ENCODE results near the gene CDH7.

The CDH7 gene

DNA sequence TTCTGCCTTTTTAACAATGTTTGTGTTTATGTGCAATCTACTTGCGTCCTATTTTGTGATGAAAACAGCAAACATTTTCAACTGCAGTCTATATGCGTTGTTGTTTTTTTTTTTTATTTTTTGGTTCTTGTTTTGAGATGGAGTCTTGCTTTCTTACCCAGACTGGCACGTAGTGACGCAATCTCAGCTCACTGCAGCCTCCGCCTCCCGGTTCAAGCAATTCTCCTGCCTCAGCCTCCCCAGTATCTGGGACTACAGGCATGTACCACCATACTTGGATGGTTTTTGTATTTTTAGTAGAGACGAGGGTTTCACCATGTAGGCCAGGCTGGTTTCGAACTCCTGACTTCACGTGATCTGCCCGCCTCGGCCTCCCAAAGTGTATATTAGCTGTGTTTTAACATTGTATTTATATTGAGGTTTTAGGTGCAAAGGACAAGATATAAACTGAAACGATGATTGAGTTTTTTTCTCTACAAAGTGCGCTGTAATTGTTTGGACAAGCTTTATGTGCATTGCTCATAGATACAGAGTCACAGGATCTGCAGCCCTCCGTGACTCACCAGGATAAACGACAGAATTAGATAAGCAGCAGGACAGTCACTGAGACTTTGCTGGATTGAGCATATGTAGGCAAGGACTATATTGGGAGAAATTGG lies 17.4 kb downstream of the CDH7 start:
- DNase-seq (ENCODE audit: low spot score) = no peak

DNA sequence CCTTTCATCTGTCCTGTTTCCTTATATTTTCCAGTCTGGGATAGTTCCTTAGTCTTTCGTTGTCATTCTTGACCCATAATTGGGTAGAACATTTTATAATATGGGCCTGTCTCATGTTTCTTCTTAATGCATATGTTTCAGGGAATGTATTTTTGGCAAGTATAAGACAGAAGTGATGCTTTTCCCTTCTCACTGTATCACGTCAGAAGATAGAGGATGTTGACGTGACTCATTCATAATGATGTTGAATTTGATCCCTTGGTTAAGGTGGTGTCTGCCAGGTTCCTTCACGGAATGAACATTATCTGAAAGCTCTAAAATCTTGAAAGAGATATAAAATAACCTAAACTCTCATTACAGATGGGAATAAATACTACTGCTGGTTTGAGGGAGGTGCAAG lies 18.8 kb downstream of the CDH7 start:
- DNase-seq (ENCODE audit: low spot score) = no peak

DNA sequence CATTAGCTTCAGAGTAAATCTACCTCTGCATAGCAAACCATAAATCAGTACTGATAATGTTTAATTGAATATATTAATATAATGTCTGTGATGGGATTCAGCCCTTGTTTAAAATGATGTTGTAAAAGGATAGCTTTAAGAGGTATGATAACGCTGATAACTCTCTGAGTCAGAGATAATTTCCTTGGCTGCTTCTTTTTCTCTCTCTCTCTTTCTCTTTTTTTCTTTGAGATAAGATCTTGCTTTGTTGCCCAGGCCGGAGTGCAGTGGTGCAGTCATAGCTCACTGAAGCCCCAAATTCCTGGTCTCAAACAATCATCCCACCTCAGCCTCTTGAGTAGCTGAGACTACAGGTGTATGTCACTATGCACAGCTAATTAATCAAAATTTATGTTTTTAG lies 35.7 kb downstream of the CDH7 start:
- no peak for DNase-seq (ENCODE audit: low spot score)

DNA sequence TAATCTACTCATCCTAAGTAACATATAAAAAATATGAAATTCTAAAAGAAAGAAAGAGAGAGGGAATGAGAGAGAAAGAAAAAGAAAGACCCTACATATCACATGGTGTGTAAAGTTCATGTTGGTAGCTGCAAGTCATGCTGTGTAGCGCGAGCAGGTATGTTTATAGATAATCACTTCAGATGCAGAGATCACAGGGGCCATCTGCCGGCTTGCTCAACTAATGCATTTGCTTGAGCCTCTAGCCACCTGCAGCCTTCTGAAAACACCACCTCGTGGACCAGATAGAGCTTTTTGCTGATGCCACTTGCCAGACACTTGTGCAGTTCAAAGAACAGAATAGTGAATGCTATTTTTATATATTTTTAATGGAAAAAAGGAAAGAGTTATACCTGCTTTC lies 37.6 kb downstream of the CDH7 start:
- DNase-seq (ENCODE audit: low spot score) = peak; percentile 25

DNA sequence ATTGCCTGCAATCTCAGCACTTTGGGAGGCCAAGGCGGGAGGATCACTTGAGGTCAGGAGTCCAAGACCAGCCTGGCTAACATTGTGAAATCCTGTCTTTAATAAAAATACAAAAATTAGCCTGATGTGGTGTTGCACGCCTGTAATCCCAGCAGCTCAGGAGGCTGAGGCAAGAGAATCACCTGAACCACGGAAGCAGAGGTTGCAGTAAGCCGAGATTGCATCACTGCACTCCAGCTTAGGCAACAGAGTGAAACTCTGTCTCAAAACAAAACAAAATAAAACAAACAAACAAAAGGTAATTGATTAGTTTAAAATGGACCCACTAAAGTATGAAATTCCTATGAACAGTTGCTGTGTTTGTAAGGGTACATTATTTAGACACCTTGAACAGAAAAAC lies 39.8 kb downstream of the CDH7 start:
- DNase-seq (ENCODE audit: low spot score) = no peak

DNA sequence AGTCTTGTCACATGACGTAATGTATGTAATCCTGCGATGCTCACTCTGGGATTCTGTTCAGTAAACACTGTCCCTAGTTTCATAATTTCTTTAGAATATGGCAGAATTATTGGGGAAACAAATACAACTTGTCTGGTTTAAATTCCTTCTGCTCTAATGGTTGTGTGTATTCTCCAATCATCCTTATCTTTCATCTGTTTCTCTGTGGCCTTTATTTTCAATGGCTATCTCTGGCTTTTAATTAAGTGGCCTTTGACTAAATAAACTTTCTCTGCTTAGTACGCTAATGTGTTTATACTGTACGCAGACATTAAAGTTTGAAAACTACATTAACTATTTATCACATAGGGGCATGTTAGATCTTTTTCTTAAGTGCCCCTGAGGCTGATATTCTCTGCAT lies 40.9 kb downstream of the CDH7 start:
- no peak for DNase-seq (ENCODE audit: low spot score)

DNA sequence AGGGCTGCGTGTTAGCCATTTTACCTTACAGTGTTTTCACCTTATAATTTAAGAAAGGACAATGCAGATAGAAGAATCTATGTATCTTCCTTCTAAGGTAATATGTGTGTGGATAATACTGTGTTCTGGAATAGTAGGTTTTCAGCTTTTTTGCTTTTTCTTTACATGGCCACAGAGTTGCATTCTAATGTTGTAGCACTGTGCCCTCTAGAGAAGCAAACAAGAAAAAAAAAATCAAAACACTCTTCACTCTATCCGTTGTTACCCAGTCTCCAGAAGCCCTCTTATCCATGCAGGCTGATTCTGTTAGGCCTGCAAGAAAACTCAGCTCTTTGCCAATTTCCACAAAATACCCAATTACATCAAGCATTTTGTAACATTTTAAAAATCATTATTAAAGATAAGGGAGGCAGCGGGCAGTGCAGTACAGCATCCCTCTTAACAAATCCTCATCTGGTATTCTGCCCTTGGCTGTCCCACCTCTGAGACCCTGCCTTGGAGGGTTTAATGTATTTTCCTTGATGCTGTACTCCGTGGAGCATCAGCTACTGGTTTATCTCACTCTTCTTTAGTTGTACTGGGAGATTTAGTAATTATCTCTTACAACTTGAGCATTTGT lies 41.8 kb downstream of the CDH7 start:
- no peak for DNase-seq (ENCODE audit: low spot score)

DNA sequence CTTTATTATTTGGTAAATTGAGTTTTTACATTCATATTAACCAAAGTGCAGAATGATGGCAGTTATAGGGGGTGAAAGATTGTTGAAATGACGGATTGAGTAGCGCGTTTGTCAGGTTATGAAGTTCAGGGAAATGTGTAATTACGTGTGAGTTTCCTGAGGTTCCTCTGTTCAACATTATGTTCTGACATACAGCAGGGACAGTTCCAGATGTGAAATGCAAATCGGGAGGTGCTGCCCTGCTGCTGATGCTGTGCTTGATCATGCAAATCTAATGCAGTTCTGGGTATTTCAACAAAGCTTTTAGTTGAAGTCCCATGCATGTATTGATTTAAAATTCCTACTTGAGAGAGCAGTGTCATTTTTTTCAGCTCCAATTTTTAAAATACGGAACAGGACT lies 57.9 kb downstream of the CDH7 start:
- DNase-seq (ENCODE audit: low spot score) = peak; percentile 8

DNA sequence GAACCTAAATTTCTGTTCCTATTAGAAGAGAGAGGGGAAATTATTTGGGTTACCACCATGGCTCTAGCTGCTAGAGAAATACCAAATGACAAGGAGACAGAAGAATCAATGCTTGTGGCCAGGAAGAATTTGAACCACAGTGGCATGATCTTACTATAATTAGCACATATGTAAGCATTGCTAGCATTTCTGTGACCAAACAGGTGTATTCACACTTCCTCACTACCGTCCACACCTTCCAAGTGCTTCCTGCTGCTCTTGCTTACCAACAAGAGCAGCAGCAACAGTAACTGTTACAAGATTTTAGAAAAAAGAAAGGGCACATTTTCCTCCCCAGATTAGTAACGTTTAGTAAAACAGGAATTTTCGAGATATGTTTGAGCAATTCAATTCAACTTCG lies 60.5 kb downstream of the CDH7 start:
- DNase-seq (ENCODE audit: low spot score) = no peak

DNA sequence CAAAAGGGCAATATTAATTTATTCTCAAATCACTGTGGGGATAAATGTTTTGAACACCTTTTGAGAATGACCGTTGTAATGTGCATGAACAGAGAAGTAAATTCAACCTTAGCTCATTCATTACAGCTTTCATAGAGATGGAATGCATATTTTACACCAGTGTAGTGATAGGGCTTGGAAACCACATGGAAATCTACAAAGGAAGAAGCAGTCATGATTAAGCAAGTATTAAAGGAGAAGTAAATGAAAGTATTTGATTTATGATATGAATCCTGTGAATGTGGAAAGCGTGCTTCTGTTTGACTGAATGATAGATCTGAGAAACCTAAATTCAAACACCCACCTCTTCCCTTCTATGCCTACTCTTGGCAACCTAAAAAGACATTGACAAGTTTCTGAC lies 64.7 kb downstream of the CDH7 start:
- DNase-seq (ENCODE audit: low spot score) = no peak

DNA sequence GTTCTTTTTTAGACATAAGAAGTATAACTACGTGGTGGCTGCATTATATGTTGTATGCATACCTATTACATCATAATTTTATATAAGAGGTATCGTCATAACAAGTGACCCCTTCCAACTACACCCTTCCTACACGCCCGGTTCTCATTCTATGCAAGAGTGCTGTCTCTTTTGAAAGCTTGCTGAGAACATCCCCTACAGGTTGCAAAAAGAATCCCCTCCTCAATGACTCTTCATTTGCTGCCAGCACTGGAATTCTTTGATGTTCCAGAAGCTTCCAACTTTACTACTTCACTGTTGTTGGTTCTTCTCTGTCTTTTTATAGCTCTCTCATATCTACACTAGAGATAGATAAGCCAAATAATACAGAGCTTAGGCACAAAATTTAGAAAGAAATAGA lies 66.4 kb downstream of the CDH7 start:
- DNase-seq (ENCODE audit: low spot score) = no peak

DNA sequence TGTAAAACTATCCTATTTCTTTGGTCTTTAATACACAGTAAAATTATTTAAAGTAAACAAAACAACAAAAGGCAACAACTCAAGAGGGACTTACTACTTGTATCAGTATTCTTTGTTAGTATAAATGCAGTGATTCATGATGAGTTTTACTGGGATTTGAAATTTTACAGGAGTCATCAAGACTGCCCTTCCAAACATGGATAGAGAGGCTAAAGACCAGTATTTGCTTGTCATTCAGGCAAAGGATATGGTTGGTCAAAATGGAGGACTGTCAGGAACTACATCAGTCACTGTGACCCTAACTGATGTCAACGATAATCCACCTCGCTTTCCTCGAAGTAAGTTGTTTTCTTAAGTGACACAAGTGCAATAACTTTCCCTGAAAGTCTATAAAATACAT lies 71.1 kb downstream of the CDH7 start:
- no peak for DNase-seq (ENCODE audit: low spot score)

DNA sequence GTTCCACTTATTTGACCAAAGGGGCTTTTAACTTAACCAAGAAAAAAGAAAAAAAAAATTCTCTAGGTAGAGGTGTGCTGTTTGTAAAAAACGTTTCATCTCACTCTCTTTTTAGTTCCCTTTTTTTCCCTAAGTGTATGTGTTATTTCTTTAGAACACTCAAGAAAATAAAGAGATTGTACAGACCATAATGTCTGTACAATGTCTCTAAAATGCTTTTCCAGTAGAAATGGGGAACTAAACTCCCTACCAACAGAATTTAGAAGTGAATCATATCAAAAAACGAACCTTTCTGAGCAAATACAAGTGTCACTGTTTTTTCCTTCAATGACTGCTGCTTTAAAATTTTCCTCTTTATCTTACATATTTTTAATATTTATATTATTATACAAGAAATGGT lies 72.0 kb downstream of the CDH7 start:
- no peak for DNase-seq (ENCODE audit: low spot score)

DNA sequence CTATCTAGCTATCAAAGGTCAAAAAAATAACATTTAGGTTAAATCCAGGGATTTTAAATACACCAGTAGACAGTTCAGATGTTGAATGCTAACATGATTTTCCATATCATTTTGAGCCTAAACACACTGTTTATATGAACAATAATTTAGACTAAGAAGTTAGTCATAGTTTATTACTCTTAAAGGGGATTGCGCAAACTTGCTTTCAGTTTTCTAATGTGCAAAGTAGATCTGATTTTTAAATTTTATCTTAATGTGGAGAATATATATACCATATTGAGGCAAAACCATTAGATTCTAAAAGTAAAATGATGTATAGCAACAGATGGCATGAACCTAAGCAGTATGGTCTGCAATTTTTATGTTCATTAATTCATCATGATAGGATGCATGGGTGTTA lies 76.6 kb downstream of the CDH7 start:
- no peak for DNase-seq (ENCODE audit: low spot score)

DNA sequence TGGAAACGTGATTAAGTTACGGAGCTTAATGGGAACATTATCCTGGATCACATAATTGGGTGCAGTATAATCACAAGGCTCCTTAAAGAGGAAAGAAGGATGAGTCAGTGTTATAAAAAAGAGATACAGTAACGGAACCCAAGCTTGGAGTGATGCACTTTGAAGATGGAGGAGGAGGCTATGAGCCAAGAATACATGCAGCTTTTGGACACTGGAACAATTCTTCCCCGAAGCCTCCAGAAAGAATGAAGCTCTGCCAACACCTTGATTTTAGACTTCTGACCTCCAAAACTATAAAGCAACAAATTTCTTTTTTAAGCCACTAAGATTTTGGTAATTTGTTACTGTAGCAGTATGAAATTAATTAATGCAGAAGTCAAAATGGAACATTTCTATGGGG lies 85.1 kb downstream of the CDH7 start:
- DNase-seq (ENCODE audit: low spot score) = no peak

DNA sequence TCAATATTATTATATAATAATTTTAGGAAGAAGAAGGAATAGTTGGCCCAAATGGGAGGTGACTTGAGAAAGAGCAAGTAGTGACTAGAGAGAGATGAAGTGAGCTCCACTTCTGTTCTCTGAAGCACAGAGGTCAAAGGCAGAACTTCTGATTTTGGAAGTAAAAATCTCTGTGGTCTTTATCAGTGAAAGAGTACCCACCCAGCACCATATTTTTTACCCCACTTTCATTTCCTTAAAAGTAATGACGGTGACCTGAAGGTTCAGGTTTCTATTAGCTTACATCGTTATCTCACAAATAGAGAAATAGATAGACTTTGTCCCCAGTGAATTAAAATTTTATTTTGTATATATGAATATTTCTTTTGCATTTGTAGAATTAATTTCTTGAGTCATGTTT lies 95.3 kb downstream of the CDH7 start:
- no peak for DNase-seq (ENCODE audit: low spot score)

DNA sequence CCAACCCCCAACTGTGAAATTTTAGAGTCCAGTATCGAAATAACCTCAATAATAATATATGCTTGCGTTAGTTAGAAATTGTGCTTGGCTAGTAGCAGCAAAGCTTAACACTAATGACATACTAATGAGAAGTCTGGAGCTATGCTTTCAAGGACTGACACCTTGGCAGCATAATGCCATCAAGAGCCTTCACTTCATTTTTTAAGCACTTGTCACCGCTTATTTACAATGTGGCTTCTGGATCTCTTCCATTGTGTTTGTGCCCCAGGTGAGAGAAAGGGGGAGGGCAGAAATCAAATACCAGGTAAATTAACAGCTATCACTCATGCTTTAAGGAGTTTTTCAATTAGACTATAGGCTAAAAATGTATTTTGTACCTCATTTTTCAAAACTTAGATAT lies 101.5 kb downstream of the CDH7 start:
- no peak for DNase-seq (ENCODE audit: low spot score)

DNA sequence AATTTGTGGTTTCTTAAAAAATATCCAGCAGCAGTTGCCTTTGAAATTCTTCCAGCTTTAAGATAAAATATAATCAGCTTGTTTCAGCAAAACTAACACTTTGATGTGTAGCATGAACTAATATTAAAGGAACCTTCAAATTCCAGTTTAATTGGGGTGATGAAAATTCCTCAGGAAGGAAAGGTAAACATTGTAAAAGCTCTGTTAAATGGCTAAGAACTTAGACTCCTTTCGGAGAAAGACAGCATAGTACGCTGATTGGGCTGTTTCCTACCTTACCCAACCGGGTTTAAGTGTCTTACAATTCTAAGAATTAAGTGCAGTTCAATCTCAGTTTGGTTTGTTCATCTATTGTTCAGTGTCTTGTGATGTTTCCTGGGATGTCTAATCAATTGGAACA lies 108.3 kb downstream of the CDH7 start:
- no peak for DNase-seq (ENCODE audit: low spot score)

DNA sequence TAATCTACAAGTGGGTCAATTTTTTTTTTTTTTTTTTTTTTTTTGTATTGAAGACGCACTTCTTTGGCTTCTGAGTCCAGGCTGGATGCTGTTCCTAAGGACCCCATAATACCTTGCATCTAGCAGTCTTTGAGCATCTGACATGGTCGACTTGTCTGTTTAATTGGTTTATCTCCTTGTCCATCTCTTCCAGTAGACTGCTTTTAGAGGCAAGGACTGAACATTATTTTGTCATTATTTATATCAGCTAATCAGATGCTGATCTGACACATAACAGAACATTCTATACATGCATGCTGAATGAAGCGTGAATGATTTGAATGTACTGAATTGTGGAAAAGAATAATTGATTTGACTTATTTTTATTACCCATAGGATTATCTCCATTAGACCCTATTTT lies 118.7 kb downstream of the CDH7 start:
- no peak for DNase-seq (ENCODE audit: low spot score)

DNA sequence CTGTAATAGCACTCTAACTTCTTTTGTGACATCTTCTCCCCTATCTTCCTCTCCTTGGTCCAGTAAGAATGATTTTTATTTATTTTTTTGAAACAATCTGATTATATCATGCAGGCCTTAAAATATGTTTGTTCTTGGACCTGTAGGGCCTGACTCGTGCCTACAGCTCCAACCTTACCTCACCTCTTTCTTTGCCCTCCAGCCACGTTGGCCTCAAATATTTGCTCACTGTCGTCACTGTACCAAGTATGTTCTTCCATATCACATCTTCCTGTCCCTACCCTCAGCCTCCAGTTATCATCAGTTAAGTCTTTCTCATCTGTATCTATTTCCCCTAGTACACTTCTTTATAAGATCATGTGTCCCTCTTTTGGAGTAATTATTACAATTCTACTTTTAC lies 125.5 kb downstream of the CDH7 start:
- no peak for DNase-seq (ENCODE audit: low spot score)

DNA sequence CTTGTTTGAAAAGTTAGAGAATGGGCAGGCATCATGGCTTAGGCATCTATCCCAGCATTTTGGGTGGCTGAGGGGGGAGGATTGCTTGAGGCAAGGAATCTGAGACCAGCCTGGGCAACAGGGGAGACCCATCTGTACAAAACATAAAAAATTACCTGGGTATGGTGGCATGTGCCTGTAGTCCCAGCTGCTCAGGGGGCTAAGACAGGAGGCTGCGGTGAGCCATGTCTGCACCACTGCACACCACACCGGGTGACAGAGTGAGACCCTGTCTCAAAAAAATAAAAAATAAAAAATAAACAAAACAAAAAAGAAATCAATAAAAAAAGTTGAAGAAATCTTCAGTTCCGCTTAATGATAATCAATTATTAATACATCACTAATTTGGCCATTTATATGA lies 146.5 kb downstream of the CDH7 start:
- no peak for DNase-seq (ENCODE audit: low spot score)

DNA sequence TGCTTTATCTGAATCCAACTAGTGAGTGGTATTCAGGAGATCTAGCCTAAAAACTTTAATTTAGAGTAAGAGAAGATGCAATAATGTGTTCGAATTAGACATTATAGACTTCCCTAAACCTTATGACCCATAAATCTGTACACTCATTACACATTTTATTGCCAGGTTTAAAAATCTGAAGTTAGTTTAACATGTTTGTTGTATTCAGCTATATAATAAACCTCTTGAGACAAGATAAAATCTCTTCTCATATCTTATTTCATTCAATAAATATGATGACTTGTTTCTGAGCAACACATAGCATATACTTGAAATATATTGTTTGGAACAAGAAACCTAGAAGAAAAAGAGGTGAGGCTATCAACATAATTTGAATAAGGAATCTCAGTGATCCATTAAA lies 150.7 kb downstream of the CDH7 start:
- DNase-seq (ENCODE audit: low spot score) = no peak

DNA sequence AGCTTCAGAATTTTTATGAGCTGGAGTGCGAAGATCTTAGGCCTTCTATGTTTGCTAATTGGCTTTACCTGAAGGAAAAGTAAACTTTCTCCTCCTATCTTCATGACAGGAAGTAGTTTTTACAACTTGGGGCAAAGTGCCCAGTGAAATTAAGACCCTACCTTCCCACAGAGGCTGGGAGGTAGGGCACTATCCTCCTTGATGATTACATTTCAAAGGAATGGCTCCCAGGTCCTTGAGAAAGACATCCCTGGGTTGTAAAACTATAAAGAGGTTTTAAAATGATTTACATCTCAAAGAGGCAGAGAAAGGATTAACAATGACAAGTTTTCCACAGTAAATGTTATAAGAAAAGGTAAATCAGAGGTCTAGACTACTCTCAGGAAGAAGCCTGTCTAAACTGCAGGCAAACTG lies 155.8 kb downstream of the CDH7 start:
- no peak for DNase-seq (ENCODE audit: low spot score)

DNA sequence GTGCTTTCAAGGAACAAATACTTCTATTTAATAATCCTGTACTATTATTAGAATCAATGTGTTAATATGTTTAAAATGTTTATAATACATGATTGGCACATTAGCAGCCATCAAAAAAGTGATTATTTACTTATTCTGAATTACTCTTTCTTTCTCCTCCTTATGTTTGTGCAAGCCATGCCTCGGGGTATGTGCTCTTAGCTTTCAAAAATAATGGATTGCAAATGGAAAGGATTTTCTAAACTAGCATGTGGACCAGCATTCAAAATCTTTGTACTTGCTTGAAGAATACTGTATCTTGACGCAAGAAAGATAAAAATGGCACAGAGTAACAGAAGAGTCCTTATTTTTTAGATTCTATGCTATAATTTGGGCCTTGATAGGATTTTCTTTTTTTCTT lies 156.5 kb downstream of the CDH7 start:
- no peak for DNase-seq (ENCODE audit: low spot score)

DNA sequence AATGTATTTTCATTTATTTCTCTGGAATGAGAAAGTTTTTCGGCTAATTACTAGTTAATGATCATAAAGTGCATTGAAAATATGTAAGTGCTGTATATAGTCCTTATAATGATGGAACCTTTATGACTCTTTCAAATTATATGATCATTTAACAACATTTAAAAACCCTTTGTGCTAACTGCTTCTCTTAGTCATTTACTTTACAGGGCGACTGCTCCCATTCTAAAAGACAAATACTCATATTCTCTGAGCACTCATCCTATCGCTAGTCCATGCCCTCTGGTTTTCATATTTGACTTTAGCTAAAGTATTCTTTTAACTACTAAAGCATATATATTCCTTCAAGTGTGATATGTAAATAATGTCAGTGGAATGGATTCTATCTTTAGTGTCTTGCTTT lies 168.2 kb downstream of the CDH7 start:
- DNase-seq (ENCODE audit: low spot score) = no peak
